Liver (tissue), 3 donors: ENCODE measurements around the gene AREG.

Source experiments
- ATF3 ChIP-seq: IDR thresholded peaks from 2 replicates; pipeline ENCODE4 v1.6.1; 2016; ENCODE audit warnings: antibody characterized with exemption
- FOXA1 ChIP-seq: IDR thresholded peaks from 2 replicates; pipeline ENCODE4 v1.6.1; 2016; ENCODE audit warnings: antibody characterized with exemption
- GABPA ChIP-seq, 2 donors: IDR thresholded peaks in 1 of 2; conservative IDR thresholded peaks in 1 of 2; 2 replicates each; pipeline ENCODE4 v1.6.1; 2016; ENCODE audit warnings: antibody characterized with exemption in 2 of 2, mild to moderate bottlenecking in 1 of 2, moderate library complexity in 1 of 2
- HNF4G ChIP-seq: IDR thresholded peaks from 2 replicates; pipeline ENCODE4 v1.6.1; 2016; ENCODE audit warnings: antibody characterized with exemption
- RAD21 ChIP-seq, 2 donors: IDR thresholded peaks; 2 replicates each; pipeline ENCODE4 v1.6.1; 2016; ENCODE audit warnings: antibody characterized with exemption in 2 of 2, mild to moderate bottlenecking in 2 of 2
- RXRA ChIP-seq, 2 donors: IDR thresholded peaks; 2 replicates each; pipeline ENCODE4 v1.6.1; 2017 to 2018; ENCODE audit warnings: antibody characterized with exemption in 2 of 2, mild to moderate bottlenecking in 1 of 2
- TAF1 ChIP-seq: conservative IDR thresholded peaks from 2 replicates; pipeline ENCODE4 v1.6.1; 2016; ENCODE audit warnings: antibody characterized with exemption, mild to moderate bottlenecking
- TF ChIP-seq, protein P1 (sequence below): fragments of 150-350 bp; IDR thresholded peaks from 2 replicates; pipeline ENCODE4 v1.5.1; 2017; ENCODE audit warnings: improper control_type of control experiment, low read depth, low read length; ENCODE audit not compliant: missing input control
- donor health status: healthy.
- donor health status: healthy.

DNA sequence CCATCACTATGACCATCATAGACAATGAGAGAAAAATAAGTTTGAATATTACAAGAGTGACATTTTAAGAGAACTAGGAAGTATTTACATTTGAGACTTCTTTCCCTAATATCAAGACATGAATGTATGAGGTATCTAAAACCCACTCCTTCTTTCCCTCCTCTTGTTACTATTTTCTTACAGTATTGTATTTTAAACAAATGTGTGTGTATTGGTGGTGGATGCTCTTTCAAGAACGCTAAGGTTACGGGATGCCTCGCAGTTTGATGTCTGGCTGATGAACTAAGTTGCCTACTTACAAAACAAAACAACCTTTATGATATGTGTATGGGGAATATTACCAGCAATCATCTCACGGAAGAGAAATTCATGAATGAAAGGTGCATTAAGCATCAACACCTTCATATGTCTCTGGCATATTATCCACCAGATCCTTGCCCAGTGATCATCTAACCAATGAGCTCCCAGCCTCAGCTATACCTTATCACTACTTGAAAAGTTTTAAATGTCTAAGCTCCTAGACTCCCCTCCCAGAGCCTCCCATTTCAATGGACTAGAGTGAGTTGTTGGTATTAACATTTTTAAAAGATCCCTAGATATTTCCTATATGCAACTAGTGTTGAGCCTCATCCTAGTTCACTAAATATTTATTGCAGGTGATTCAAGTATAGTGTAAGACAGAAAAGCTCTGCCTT lies 10.6 kb downstream of the AREG start:
- TF ChIP-seq, protein P1, sequence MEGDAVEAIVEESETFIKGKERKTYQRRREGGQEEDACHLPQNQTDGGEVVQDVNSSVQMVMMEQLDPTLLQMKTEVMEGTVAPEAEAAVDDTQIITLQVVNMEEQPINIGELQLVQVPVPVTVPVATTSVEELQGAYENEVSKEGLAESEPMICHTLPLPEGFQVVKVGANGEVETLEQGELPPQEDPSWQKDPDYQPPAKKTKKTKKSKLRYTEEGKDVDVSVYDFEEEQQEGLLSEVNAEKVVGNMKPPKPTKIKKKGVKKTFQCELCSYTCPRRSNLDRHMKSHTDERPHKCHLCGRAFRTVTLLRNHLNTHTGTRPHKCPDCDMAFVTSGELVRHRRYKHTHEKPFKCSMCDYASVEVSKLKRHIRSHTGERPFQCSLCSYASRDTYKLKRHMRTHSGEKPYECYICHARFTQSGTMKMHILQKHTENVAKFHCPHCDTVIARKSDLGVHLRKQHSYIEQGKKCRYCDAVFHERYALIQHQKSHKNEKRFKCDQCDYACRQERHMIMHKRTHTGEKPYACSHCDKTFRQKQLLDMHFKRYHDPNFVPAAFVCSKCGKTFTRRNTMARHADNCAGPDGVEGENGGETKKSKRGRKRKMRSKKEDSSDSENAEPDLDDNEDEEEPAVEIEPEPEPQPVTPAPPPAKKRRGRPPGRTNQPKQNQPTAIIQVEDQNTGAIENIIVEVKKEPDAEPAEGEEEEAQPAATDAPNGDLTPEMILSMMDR: no peak
- TF ChIP-seq TAF1 (no peak), RAD21 (IDR thresholded peaks at IDR 0.05) (no peak), RXRA (IDR thresholded peaks at IDR 0.05) (no peak), GABPA (IDR thresholded peaks at IDR 0.05 in 1 of 2, conservative IDR thresholded peaks at IDR 0.05 in 1 of 2) (no peak), ATF3 (no peak), HNF4G (no peak), FOXA1 (no peak)
